Heart left ventricle (tissue), 16 donors: ENCODE data around the gene CEPT1. TPM values are rescaled to one million over a fixed set of nuclear protein-coding genes. Genes with fewer than 3 reads are reported as not detected.
A peak's percentile ranks its signal among the peaks of the same experiment; 100 is the strongest.

Experiments used
- ATAC-seq, 4 donors: fragments of 200-7000 bp; cut with Tn5 transposase; one replicate each; pipeline ENCODE4 v1.9.1; 2020 to 2022; ENCODE audit warnings: moderate library complexity in 4 of 4, mild to moderate bottlenecking in 3 of 4, moderate number of reproducible peaks in 1 of 4
- DNase-seq, 5 donors: peaks; one replicate each; pipeline ENCODE4 v3.0.0-alpha.2; 2020
- H3K27ac ChIP-seq, 12 donors: fragments of 200-600 bp; sonication (generic) in 4 of 12; one replicate each; pipeline versions ENCODE4 v1.5.0 to v1.8.0; 2016 to 2022; ENCODE audit warnings: mild to moderate bottlenecking in 2 of 12
- H3K27me3 ChIP-seq, 9 donors: fragments of 200-600 bp; sonication (generic) in 2 of 9; one replicate each; pipeline versions ENCODE4 v1.5.1 to v1.8.0; 2016 to 2022; ENCODE audit warnings: mild to moderate bottlenecking in 3 of 9
- H3K36me3 ChIP-seq, 9 donors: fragments of 200-600 bp; sonication (generic) in 2 of 9; one replicate each; pipeline versions ENCODE4 v1.5.0 to v1.8.0; 2018 to 2022; ENCODE audit warnings: mild to moderate bottlenecking in 2 of 9
- H3K4me1 ChIP-seq, 12 donors: fragments of 200-600 bp; sonication (generic) in 4 of 12; one replicate each; pipeline versions ENCODE4 v1.5.0 to v1.8.0; 2016 to 2022; ENCODE audit warnings: mild to moderate bottlenecking in 3 of 12
- H3K4me3 ChIP-seq, 12 donors: fragments of 200-600 bp; sonication (generic) in 4 of 12; one replicate each; pipeline versions ENCODE4 v1.5.0 to v1.8.0; 2017 to 2022; ENCODE audit warnings: mild to moderate bottlenecking in 9 of 12, moderate library complexity in 4 of 12
- H3K9me3 ChIP-seq, 12 donors: fragments of 200-600 bp; sonication (generic) in 4 of 12; one replicate each; pipeline versions ENCODE4 v1.5.0 to v1.8.0; 2016 to 2022; ENCODE audit warnings: mild to moderate bottlenecking in 1 of 12
- CTCF ChIP-seq, 12 donors: fragments of 200-600 bp; sonication (generic) in 4 of 12; IDR thresholded peaks; one replicate each; pipeline versions ENCODE4 v1.5.0 to v1.8.0; 2018 to 2022; ENCODE audit warnings: antibody characterized with exemption in 12 of 12, mild to moderate bottlenecking in 5 of 12
- POLR2A ChIP-seq, 2 donors: fragments of 450-650 bp; IDR thresholded peaks; one replicate each; pipeline ENCODE4 v1.6.1; 2017; ENCODE audit warnings: antibody characterized with exemption in 2 of 2, mild to moderate bottlenecking in 2 of 2, moderate library complexity in 2 of 2
- WGBS, 4 donors: extraction: QIAGEN DNeasy Blood & Tissue Kit in 2 of 4; methylation state at CpG; one replicate each; pipeline versions ENCODE4 v1.1.5 to v1.1.7; 2013 to 2018; 5-methylcytosine and 5-hydroxymethylcytosine counted together
- intact Hi-C, 10 donors: fragments of 100-400 bp; cut with DNase I; formaldehyde crosslinking; loops; one replicate each; pipeline versions ENCODE4 v1.11.1 to v1.14.2; 2022
- polyA plus RNA-seq, 2 donors: library from polyadenylated mRNA; stranded (reverse); fragments of 200-250 nt; gene quantifications; one replicate each; pipeline ENCODE4 v1.2.3, GENCODE V29; 2013
- total RNA-seq, 9 donors: library from RNA; depleted of rRNA in 2 of 9; stranded (reverse); fragments of >200 nt in 2 of 9; fragmentation: NEBNext Ultra II Directional in 3 of 9; extraction: Animal tissue kit (Norgen Biotek cat#: 25700) in 3 of 9; gene quantifications; one replicate each; pipeline versions ENCODE4 v1.1.0 to v1.2.4, GENCODE V29; 2016 to 2023
- donor health status: ischemic (EF 13 %, LVEDD 7.1; RV severe dilation, severe dysfunction).
- donor health status: healthy with polysubstance abuse.
- donor health status: DM: no; HTN: yes; CAD: no.
- donor health status: DM: no; HTN: no; CAD: no.
- donor health status: ischemic (EF 25% LVEDD 6.9; RV normal size, moderate dysfunction).
- donor health status: ischemic (EF 25% LVEDD 5.7; RV mildly dilated, moderate dysfunction).
- donor health status: healthy.
- donor health status: DM: yes; HTN: yes; CAD: no.
- donor health status: ischemic (EF 35%, LVEDD 5.7; RV mildly dilated, moderate dysfunction).
- donor health status: nonischemic (EF 11% LVEDD 7.7; RV severe dilation, severe dysfunction).
- donor health status: DM: yes; HTN: yes; CAD: no.
- donor health status: PGD.
- donor health status: ischemic (EF 29% LVEDD 5.4; RV normal size, mild dysfunction).
- donor health status: nonischemic (EF 23%, LVEDD 6.1; RV moderate dilation, normal function).

Gene CEPT1
- total and polyA plus RNA-seq, 11 donors: 7.4 to 26.9 (median 11.6) TPM

- peak overlapping the region in 7 of 12 donors; percentile 11 to 93 (median 46) for H3K27ac ChIP-seq
- no peaks in the 10 kb centered on the region for H3K9me3 ChIP-seq
- no peak for TF ChIP-seq CTCF (IDR thresholded peaks at IDR 0.05)
- no peak for TF ChIP-seq POLR2A (IDR thresholded peaks at IDR 0.05)
- peak overlapping the region; percentile 32 to 73 (median 64) for H3K4me3 ChIP-seq
- WGBS, 4 donors: 5 to 17% (median 9%) methylated on average over 23 to 61 of the region's 61 CpGs
- ATAC-seq (peak; percentile 41 to 77 (median 61)), DNase-seq (peak in 4 of 5 donors; percentile 25 to 84 (median 55))
- peaks cover 0 to 22% (median 4%) of the 10 kb centered on the region in 9 donors for H3K27me3 ChIP-seq
- intact Hi-C loops: no loop called here
- peaks cover 0 to 61% (median 6%) of the 10 kb centered on the region in 12 donors for H3K4me1 ChIP-seq
- no peaks in the 10 kb centered on the region for H3K36me3 ChIP-seq
These were observed 64.4 kb downstream of the CEPT1 start for GRCh38 chr1:111204201-111204982.

GRCh38 chr1:111204983-111205713 is 65.1 kb downstream of the CEPT1 start:
- peaks cover 0 to 61% (median 6%) of the 10 kb centered on the region in 12 donors for H3K4me1 ChIP-seq
- peak overlapping the region in 1 of 12 donors; percentile 93 for H3K27ac ChIP-seq
- ATAC-seq (no peak), DNase-seq (no peak)
- intact Hi-C loops: no loop called here
- H3K4me3 ChIP-seq: peak overlapping the region in 3 of 12 donors; percentile 69 to 71 (median 70)
- WGBS, 4 donors: 63 to 66% (median 65%) methylated on average over 9 of the region's 9 CpGs
- peaks cover 0 to 22% (median 4%) of the 10 kb centered on the region in 9 donors for H3K27me3 ChIP-seq
- TF ChIP-seq CTCF (IDR thresholded peaks at IDR 0.05): no peak
- no peak for TF ChIP-seq POLR2A (IDR thresholded peaks at IDR 0.05)
- H3K9me3 ChIP-seq: no peaks in the 10 kb centered on the region
- H3K36me3 ChIP-seq: no peaks in the 10 kb centered on the region

- no peak for TF ChIP-seq CTCF (IDR thresholded peaks at IDR 0.05)
- no peak for TF ChIP-seq POLR2A (IDR thresholded peaks at IDR 0.05)
- Histone ChIP-seq H3K9me3 (no peaks in the 10 kb centered on the region), H3K27ac (peak overlapping the region in 1 of 12 donors; percentile 93), H3K36me3 (no peaks in the 10 kb centered on the region), H3K27me3 (peaks cover 0 to 22% (median 4%) of the 10 kb centered on the region in 9 donors), H3K4me1 (peaks cover 0 to 56% (median 6%) of the 10 kb centered on the region in 12 donors), H3K4me3 (no peak overlapping the region)
- intact Hi-C loops: no loop called here
- 16 to 29% (median 21%) methylated on average over 2 of the region's 2 CpGs for WGBS, 4 donors
- no peak for DNase-seq
- no peak for ATAC-seq
These were observed 65.7 kb downstream of the CEPT1 start for GRCh38 chr1:111205714-111206050.

- WGBS, 4 donors: 51 to 67% (median 62%) methylated on average over 1 of the region's 1 CpG
- TF ChIP-seq CTCF (IDR thresholded peaks at IDR 0.05) (no peak), POLR2A (IDR thresholded peaks at IDR 0.05) (no peak)
- peaks cover 0 to 41% (median 4%) of the 10 kb centered on the region in 12 donors for H3K4me1 ChIP-seq
- H3K27ac ChIP-seq: no peak overlapping the region
- DNase-seq: no peak
- ATAC-seq: no peak
- H3K9me3 ChIP-seq: no peaks in the 10 kb centered on the region
- H3K4me3 ChIP-seq: no peak overlapping the region
- intact Hi-C loops: no loop called here
- no peaks in the 10 kb centered on the region for H3K36me3 ChIP-seq
- peaks cover 0 to 16% (median 4%) of the 10 kb centered on the region in 9 donors for H3K27me3 ChIP-seq
These were observed 68.9 kb downstream of the CEPT1 start for GRCh38 chr1:111208921-111209320.
